HepG2 (cell line): ENCODE results near the gene ACD.

ENCODE experiments used
- E2F1 ChIP-seq: sonication (generic); formaldehyde crosslinking; IDR thresholded peaks from 2 replicates; pipeline ENCODE4 v1.5.0; 2020; ENCODE audit warnings: missing genetic modification reagents
- ETV6 ChIP-seq: sonication (generic); formaldehyde crosslinking; conservative IDR thresholded peaks from 2 replicates; pipeline ENCODE4 v1.4.0; 2020; ENCODE audit warnings: missing genetic modification reagents
- MTA3 ChIP-seq: sonication (generic); formaldehyde crosslinking; IDR thresholded peaks from 2 replicates; pipeline ENCODE4 v1.4.0; 2020; ENCODE audit warnings: missing genetic modification reagents
- NR2F6 ChIP-seq, 2 experiments: IDR thresholded peaks; 2 replicates each; pipeline ENCODE4 v1.6.1; 2016; ENCODE audit warnings: antibody characterized with exemption in 1 of 2, mild to moderate bottlenecking in 1 of 2
- ZFP41 ChIP-seq: sonication (generic); formaldehyde crosslinking; IDR thresholded peaks from 2 replicates; pipeline ENCODE4 v1.4.0; 2020; ENCODE audit warnings: mild to moderate bottlenecking, missing genetic modification reagents, borderline replicate concordance
- ZNF281 ChIP-seq: sonication (generic); formaldehyde crosslinking; IDR thresholded peaks from 2 replicates; pipeline ENCODE4 v1.4.0; 2020; ENCODE audit warnings: missing genetic modification reagents, borderline replicate concordance
- TF ChIP-seq, protein P1 (sequence below): sonication (generic); formaldehyde crosslinking; IDR thresholded peaks from 2 replicates; pipeline ENCODE4 v1.5.0; 2020; ENCODE audit warnings: mild to moderate bottlenecking, missing genetic modification reagents
- TF ChIP-seq, protein P2 (sequence below): sonication (generic); formaldehyde crosslinking; IDR thresholded peaks from 2 replicates; pipeline ENCODE4 v1.8.0; 2022; ENCODE audit warnings: mild to moderate bottlenecking, missing genetic modification reagents, moderate library complexity
- TF ChIP-seq, protein P3 (sequence below): sonication (generic); formaldehyde crosslinking; IDR thresholded peaks from 2 replicates; pipeline ENCODE4 v1.4.0; 2020; ENCODE audit warnings: missing genetic modification reagents
- TF ChIP-seq, protein P4 (sequence below): IDR thresholded peaks from 2 replicates; pipeline ENCODE4 v1.6.1; 2016; ENCODE audit warnings: control low read depth

GRCh38 chr16:67657751-67658518 is 2.1 kb downstream of the ACD start:
- no peak for TF ChIP-seq ZNF281 (CRISPR knock-in tag)
- TF ChIP-seq, protein P1, sequence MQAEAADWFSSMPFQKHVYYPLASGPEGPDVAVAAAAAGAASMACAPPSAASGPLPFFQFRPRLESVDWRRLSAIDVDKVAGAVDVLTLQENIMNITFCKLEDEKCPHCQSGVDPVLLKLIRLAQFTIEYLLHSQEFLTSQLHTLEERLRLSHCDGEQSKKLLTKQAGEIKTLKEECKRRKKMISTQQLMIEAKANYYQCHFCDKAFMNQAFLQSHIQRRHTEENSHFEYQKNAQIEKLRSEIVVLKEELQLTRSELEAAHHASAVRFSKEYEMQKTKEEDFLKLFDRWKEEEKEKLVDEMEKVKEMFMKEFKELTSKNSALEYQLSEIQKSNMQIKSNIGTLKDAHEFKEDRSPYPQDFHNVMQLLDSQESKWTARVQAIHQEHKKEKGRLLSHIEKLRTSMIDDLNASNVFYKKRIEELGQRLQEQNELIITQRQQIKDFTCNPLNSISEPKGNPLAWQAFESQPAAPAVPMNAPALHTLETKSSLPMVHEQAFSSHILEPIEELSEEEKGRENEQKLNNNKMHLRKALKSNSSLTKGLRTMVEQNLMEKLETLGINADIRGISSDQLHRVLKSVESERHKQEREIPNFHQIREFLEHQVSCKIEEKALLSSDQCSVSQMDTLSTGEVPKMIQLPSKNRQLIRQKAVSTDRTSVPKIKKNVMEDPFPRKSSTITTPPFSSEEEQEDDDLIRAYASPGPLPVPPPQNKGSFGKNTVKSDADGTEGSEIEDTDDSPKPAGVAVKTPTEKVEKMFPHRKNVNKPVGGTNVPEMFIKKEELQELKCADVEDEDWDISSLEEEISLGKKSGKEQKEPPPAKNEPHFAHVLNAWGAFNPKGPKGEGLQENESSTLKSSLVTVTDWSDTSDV (CRISPR knock-in tag) = no peak
- TF ChIP-seq MTA3 = no peak
- TF ChIP-seq NR2F6 (IDR thresholded peaks at IDR 0.05) = no peak
- no peak for TF ChIP-seq NR2F6 (CRISPR knock-in tag; IDR thresholded peaks at IDR 0.05)
- no peak for TF ChIP-seq ZFP41 (CRISPR knock-in tag)
- TF ChIP-seq, protein P2, sequence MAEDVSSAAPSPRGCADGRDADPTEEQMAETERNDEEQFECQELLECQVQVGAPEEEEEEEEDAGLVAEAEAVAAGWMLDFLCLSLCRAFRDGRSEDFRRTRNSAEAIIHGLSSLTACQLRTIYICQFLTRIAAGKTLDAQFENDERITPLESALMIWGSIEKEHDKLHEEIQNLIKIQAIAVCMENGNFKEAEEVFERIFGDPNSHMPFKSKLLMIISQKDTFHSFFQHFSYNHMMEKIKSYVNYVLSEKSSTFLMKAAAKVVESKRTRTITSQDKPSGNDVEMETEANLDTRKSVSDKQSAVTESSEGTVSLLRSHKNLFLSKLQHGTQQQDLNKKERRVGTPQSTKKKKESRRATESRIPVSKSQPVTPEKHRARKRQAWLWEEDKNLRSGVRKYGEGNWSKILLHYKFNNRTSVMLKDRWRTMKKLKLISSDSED (CRISPR knock-in tag) = no peak
- TF ChIP-seq E2F1 (CRISPR knock-in tag) = no peak
- TF ChIP-seq, protein P3, sequence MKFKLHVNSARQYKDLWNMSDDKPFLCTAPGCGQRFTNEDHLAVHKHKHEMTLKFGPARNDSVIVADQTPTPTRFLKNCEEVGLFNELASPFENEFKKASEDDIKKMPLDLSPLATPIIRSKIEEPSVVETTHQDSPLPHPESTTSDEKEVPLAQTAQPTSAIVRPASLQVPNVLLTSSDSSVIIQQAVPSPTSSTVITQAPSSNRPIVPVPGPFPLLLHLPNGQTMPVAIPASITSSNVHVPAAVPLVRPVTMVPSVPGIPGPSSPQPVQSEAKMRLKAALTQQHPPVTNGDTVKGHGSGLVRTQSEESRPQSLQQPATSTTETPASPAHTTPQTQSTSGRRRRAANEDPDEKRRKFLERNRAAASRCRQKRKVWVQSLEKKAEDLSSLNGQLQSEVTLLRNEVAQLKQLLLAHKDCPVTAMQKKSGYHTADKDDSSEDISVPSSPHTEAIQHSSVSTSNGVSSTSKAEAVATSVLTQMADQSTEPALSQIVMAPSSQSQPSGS (CRISPR knock-in tag) = no peak
- no peak for TF ChIP-seq ETV6 (CRISPR knock-in tag)
- TF ChIP-seq, protein P4, sequence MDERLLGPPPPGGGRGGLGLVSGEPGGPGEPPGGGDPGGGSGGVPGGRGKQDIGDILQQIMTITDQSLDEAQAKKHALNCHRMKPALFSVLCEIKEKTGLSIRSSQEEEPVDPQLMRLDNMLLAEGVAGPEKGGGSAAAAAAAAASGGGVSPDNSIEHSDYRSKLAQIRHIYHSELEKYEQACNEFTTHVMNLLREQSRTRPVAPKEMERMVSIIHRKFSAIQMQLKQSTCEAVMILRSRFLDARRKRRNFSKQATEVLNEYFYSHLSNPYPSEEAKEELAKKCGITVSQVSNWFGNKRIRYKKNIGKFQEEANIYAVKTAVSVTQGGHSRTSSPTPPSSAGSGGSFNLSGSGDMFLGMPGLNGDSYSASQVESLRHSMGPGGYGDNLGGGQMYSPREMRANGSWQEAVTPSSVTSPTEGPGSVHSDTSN = no peak
